Renal cortex interstitium (tissue), 15 donors: ENCODE measurements around the gene AADAT. TPM values are rescaled to one million over a fixed set of nuclear protein-coding genes. Genes with fewer than 3 reads are reported as not detected.
"Not testable (repeated sequence)": the region's sequence is repeated elsewhere in the genome, so short reads cannot be mapped to it uniquely, and the experiment has no call there.

Experiments
- DNase-seq, 11 donors: peaks; one replicate each; pipeline ENCODE4 v3.0.0-alpha.2; 2013; ENCODE audit warnings: low read depth in 9 of 11, low spot score in 4 of 11; ENCODE audit errors: extremely low read depth in 1 of 11
- long read RNA-seq, 16 experiments: transcript quantifications; one replicate each; lab custom pipeline, GENCODE V29; 2026
- polyA plus RNA-seq, 3 donors: library from polyadenylated mRNA; unstranded; fragments of 120-200 nt; gene quantifications; one replicate each; pipeline ENCODE4 v1.2.1, GENCODE V29; 2013; ENCODE audit not compliant: insufficient read length in 3 of 3

AADAT gene
- polyA plus RNA-seq, result 10 to 100 TPM; 25.0 to 31.1 (median 28.4) TPM
- long read RNA-seq, donor 1, partial matches to known transcripts, result 0 of 1 reads
- long read RNA-seq, donor 1, other reads (novel, unspliced or antisense), result 0 of 1 reads
- long read RNA-seq, donor 2, partial matches to known transcripts, result 0 of 3 reads
- long read RNA-seq, donor 2, other reads (novel, unspliced or antisense), result 0 of 3 reads
- long read RNA-seq, donor 3, partial matches to known transcripts, result 5 of 7 reads
- long read RNA-seq, donor 3, other reads (novel, unspliced or antisense), result 0 of 7 reads
- long read RNA-seq, donor 4, partial matches to known transcripts, result 0 of 3 reads
- long read RNA-seq, donor 4, other reads (novel, unspliced or antisense), result 0 of 3 reads
- long read RNA-seq, donor 5, result 0 reads
- long read RNA-seq, donor 6, partial matches to known transcripts, result 14 of 17 reads
- long read RNA-seq, donor 6, other reads (novel, unspliced or antisense), result 0 of 17 reads
- long read RNA-seq, donor 7, partial matches to known transcripts, result 6 of 8 reads
- long read RNA-seq, donor 7, other reads (novel, unspliced or antisense), result 0 of 8 reads
- long read RNA-seq, donor 8, result 0 reads
- long read RNA-seq, donor 9, partial matches to known transcripts, result 0 of 2 reads
- long read RNA-seq, donor 9, other reads (novel, unspliced or antisense), result 0 of 2 reads
- long read RNA-seq, donor 10, partial matches to known transcripts, result 0 of 1 reads
- long read RNA-seq, donor 10, other reads (novel, unspliced or antisense), result 0 of 1 reads
- long read RNA-seq, donor 11, partial matches to known transcripts, result 0 of 2 reads
- long read RNA-seq, donor 11, other reads (novel, unspliced or antisense), result 0 of 2 reads
- long read RNA-seq, donor 12, partial matches to known transcripts, result 0 of 1 reads
- long read RNA-seq, donor 12, other reads (novel, unspliced or antisense), result 0 of 1 reads
- long read RNA-seq, donor 13, result 0 reads
- long read RNA-seq, donor 14, partial matches to known transcripts, result 0 of 3 reads
- long read RNA-seq, donor 14, other reads (novel, unspliced or antisense), result 0 of 3 reads
- long read RNA-seq, donor 15, partial matches to known transcripts, result 0 of 3 reads
- long read RNA-seq, donor 15, other reads (novel, unspliced or antisense), result 0 of 3 reads
- long read RNA-seq, donor 16, transcript AADAT-201 (13 exons, 2,261 nt), result major isoform, 7 of 17 reads
- long read RNA-seq, donor 16, partial matches to known transcripts, result 10 of 17 reads
- long read RNA-seq, donor 16, other reads (novel, unspliced or antisense), result 0 of 17 reads

- DNase-seq, result peak in 10 of 11 donors; percentile 55 to 80 (median 72)
Measured at GRCh38 chr4:170089668-170090351, at the start of gene AADAT. TSS of gene AADAT (minus strand) at chr4:170089956. CDS start at chr4:170089690, 266 bp downstream.

- peak; percentile 54 to 85 (median 69) for DNase-seq
Measured at GRCh38 chr4:170138580-170139194, 48.9 kb upstream of the AADAT start.

- no peak for DNase-seq
Measured at GRCh38 chr4:170137927-170138326, 48.2 kb upstream of the AADAT start.

- no peak for DNase-seq
Measured at GRCh38 chr4:170137466-170137865, 47.7 kb upstream of the AADAT start.

GRCh38 chr4:170134821-170135220, 45.1 kb upstream of the AADAT start:
- DNase-seq, result no peak

- DNase-seq, result no peak
Measured at GRCh38 chr4:170128219-170128804, 38.6 kb upstream of the AADAT start.

- no peak for DNase-seq
Measured at GRCh38 chr4:170127758-170128157, 38.0 kb upstream of the AADAT start.

- DNase-seq, result no peak
Measured at GRCh38 chr4:170124406-170124805, 34.6 kb upstream of the AADAT start.

GRCh38 chr4:170122252-170122651, 32.5 kb upstream of the AADAT start:
- no peak for DNase-seq

- no peak for DNase-seq
Measured at GRCh38 chr4:170114636-170115035, 24.9 kb upstream of the AADAT start.

- not testable (repeated sequence) for DNase-seq
Measured at GRCh38 chr4:170114183-170114582, 24.4 kb upstream of the AADAT start.

- DNase-seq, result no peak
Measured at GRCh38 chr4:170111546-170111945, 21.8 kb upstream of the AADAT start.

- DNase-seq, result no peak
Measured at GRCh38 chr4:170111085-170111484, 21.3 kb upstream of the AADAT start.

- DNase-seq, result no peak
Measured at GRCh38 chr4:170110285-170110672, 20.5 kb upstream of the AADAT start.

- no peak for DNase-seq
Measured at GRCh38 chr4:170109586-170110284, 20.0 kb upstream of the AADAT start.

GRCh38 chr4:170106900-170107299, 17.1 kb upstream of the AADAT start:
- no peak for DNase-seq

GRCh38 chr4:170102426-170102825, 12.7 kb upstream of the AADAT start:
- no peak for DNase-seq
